Stimulated activated CD4-positive, alpha-beta T cell treated with anti-CD3 and anti-CD28 coated beads, Interleukin-4, amount 100 ng/mL, for 48 hours (primary cell): ENCODE measurements around the gene EHBP1.

ENCODE experiments used
- DNase-seq, 2 donors: peaks; one replicate each; pipeline ENCODE4 v3.0.0-alpha.2; 2020; ENCODE audit warnings: low read depth in 2 of 2

Gene EHBP1

DNA sequence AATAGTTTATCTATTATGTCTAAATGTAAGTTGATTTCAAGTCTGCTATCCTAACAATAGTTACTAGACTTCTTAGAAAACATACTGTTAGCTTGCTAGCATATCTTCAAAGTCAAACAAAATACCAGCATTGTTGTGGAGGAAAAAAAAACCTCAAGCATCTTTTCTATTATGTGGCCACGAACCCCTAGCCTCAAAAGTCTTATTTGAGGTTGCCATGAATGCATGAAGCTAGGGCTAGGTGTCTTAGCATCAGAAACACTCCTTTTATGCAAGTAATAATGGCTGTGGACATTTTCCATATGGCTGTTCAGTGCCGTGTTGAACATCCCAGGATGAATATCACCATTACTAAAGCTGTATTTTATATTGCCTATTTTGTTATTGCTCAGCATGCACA, 258.5 kb downstream of the EHBP1 start:
- DNase-seq: no peak

DNA sequence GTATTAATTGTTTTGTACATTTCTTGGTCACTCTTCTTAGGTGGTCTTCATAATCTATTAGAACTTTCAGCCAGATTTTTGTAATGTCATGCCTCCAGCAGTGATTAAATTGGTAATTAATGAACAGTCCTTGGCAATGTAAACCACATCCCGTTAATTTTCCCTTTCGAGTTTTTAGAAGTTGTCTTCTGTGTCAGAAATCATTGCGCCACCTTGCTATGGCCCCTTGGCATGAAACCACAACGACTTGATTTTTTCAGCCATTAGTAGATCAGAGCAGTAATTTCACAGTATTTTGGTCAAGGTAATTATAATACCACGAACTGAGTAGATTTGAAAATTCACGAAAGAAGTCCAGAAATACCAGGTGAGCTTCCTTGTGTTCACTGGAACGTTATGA, 259.2 kb downstream of the EHBP1 start:
- DNase-seq: no peak

DNA sequence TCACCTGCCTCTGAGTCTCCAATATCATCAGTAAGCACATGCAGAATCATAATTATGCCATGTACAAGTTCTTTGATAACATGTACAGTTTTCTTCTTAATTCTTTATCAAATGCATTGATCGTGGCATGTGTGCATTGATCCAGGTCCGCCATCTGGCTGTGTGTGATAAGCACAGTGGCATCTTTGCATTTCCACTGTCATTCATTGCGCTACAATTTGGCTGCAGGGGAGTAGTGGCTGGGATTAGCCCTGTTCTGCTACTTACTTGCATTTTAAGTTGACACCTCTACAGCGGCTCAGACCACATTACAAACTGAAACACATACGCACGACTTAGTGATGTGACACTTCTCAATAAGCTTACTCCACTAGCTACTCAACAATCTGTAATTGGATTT, 261.5 kb downstream of the EHBP1 start:
- DNase-seq: no peak

DNA sequence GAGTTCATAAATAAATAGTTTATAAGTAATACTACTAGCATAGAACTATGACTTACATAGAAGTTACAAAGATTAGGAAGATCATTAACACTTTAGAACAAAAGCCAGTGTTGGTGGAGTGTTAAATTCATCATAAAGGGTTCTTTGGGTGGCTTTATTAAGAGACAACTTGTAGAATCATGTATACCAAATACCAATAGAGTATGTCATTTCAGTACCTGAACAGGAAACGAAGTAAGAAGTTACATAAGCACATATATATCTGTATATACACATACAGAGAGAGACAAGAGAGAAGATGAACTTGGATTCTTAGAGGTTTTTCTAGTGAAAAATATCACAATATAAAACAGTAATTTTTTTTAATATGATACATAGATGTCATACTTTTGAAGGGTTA, 262.7 kb downstream of the EHBP1 start:
- DNase-seq: no peak

DNA sequence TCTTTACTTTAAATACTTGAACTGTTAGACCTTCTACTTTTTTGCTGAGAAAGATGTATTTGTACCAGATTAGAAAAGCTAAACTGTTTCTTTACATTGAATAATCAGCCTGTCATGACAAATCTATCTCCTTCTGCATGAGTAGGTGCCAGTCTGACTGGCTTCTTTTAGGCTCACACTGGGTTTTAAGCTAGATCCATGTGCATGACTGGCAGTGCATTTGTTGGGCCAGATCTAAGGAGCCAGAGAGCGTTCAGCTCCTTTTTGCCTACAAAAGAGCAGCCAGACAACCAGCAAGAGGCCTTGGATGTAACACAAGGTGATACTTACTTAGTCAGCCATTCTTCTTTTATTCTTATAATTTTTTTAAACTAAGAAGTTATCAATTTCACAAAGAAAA, 263.2 kb downstream of the EHBP1 start:
- no peak for DNase-seq

DNA sequence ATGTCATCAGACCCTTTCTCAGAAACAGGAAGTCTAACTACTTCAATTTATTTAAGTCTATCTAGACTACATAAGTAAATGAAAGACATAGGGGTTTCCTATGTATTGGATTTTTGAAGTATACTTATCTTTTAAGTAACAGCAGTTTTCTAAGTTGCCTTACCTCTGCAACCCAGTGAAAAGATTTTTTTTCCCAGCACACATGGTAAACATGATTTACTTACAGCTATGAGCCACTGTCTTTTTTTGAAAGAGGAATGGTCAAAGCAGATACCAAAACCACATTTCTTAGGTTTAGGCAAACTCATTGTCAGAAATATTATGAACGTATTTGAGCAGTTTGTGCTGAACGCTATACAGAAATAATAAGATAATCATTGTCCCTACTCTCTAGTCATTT, 266.4 kb downstream of the EHBP1 start:
- no peak for DNase-seq

DNA sequence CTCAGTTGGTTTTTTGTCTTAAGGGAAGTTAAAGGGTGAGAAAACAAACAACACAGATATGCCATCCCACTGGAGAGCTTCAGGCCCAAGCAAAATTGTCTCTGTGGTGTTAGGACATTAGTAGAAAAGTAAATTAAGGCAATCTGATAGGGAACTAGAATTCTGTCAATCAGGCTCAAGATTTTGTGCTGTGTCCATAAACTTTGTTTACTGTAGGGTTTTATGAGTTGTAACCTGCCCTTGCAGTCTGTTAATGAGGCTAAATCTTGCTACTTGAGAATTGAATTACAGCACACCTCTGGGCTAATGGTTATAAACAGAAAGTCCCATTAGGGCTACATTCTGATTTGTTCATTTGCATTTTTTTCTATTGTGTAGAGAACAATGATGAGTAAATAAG, 267.1 kb downstream of the EHBP1 start:
- no peak for DNase-seq

DNA sequence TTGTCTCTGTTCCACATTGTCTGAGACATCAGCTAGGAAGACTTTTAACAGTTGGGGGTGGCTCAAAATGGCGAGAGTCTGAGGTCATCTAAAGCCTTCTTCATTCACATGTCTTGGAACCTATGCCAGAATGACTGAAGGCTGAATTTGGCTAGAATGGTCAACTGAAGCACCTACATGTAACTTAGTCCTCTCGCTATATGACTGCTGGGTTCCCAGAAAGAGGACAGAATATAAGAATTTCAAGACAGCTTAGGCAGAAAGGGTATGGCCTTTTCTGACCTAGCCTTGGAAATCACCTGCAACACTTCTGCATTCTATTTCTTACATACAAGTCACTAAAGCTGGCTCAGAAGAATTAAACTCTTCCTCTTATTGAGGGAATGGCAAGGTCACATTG, 269.5 kb downstream of the EHBP1 start:
- DNase-seq: no peak

DNA sequence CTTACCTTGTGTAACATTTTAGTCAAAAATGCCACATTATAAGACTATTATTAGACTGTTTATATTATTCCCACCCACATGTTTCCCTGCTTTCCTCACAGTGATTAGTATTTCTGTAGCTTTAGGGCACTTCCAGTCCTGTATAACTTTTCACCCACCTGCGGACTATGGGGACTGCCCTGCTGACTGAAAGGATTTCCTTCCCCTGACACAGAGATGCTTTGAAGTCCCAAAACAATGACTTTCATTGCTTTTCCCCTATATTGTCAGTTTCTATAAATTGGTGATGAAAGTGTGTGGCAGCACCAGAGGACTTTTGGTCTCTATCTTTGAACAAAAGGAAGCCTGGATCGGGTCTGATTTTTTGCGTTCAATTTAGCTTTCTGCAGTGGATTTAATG, 286.1 kb downstream of the EHBP1 start:
- no peak for DNase-seq

DNA sequence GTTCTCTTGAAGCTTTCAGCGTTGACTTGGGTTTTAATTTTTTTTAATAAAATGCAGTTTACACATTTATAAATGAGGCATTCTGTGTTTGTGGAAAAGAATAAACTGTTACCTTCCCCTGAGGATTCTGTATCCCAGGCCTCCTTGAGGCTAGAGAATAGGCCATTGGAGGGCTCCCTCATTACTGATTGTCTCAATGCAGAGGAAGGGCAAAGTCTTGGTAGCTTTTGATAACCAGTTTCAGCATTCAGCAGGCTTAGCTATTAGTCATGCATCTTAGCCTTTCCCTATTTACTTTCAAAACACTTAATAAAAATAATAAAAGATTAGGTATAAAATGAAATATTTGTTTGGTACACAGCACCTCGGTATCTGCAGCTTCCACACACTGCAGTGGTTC, 287.0 kb downstream of the EHBP1 start:
- no peak for DNase-seq

DNA sequence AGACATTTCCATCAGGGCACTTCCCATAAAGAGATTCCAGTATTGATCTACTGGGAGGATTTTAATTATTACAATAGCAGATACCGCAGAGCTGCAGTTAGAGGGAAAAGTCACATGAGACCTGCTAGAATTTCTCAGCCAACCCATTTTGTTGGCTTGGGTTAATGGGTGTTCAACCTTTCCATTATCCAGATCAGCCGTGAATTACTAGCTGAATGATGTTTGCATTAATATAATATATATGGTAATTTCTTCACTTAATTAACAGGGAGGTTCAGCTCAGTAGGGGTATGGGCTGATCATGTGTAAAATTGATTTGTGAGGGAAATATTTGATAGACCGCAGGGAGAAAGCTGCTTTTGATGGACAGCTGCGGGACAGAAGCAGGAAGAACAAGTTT, 288.7 kb downstream of the EHBP1 start:
- no peak for DNase-seq

DNA sequence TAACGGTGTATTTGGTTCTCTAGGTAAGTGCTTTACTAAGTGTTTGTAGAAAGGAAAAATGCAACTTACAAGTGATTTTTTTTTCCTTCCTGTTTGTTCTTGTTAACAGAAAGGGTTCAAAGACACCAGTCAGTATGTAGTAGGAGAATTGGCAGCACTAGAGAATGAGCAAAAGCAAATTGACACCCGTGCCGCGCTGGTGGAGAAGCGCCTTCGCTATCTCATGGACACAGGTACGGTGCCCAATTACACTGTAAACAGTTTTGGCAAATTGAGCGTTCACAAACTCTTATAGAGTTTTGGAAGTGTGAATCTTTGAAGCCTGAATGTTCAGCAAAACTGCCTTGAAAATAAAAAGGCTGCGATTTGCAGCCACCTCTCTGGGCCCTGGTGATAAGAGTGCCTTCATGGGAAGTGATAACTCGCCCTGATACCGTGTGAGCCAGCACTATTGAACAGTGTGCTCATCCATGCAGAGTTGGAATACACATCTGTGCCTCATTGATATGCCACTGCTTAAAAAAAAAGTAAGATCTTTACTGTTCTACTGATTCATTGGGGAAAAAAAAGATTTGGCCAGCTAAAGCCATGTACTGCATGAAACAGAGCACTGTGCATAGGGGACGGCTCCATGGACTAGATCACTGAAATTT, 291.1 kb downstream of the EHBP1 start:
- DNase-seq: no peak

DNA sequence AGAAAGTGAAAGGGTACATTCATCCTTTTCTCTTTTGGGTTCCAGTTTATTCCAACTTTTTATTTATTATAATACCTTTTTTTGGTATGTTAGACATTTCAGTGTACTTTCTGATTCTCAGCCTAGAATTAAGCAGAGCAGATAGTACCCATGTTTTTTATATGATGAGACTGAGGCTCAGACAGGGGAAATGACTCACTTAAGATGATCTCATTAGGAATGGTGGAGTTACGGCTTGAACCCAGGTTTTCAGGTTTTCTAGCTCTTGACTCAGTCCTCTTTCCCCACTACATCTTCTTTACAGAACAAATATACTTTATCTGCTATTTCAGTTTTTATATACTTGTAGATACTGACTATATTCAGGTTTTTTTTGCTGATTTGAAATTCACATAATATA, 293.4 kb downstream of the EHBP1 start:
- DNase-seq: no peak

DNA sequence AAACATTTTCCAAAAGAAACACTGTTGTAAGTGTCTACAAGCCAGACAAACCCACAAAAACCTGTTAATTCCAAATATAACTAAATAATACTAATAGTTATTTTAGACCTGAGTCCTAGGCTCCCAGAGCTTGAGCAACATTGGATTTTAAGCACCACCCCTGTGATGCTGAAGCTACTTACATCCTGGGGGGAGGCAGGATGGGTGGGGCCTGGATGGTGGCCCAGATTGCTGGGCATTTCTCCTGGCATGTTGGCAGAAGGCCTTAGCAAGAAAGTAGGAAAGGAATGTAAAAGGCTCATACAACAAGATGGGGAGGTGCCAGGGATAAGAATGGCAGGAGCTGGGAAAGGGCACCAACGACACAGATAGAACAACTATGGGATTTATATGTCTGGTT, 294.4 kb downstream of the EHBP1 start:
- DNase-seq: no peak

DNA sequence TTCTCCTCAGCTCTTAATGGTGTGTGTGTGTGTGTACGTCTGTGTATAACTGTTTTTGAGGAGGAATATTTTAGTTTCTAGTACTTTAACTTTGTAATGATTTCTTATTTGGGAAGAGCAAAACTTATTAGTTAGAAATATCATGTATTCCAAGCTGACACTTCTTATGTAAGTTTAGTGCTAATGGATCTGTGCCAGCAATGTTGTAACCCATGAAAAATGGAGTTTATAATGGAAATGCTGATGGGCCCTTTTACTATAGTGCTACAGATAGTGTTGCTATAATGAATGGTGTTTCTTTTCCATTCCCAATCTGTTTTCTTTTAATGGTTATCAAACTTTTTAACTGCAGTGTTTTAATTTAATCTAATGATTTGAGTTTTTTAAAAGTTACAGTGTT, 295.3 kb downstream of the EHBP1 start:
- DNase-seq: no peak

DNA sequence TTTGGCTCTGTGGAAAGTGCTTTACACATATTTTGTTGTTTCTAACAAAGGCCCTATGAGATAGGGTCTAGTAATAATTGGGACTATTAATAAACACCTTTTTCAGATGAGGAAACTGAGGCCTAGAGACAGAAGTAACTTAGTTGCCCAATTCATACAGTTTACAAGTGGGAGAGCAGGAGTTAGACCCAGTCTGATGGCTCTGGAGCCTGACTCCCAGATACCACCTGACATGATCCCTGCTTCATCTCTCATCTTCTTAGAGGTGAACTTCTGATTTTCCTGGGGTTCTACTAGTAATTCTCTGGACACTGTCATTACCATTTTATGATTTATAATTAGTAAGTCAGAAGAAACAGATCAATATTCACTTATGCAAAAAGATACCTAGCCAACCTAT, 296.1 kb downstream of the EHBP1 start:
- no peak for DNase-seq

DNA sequence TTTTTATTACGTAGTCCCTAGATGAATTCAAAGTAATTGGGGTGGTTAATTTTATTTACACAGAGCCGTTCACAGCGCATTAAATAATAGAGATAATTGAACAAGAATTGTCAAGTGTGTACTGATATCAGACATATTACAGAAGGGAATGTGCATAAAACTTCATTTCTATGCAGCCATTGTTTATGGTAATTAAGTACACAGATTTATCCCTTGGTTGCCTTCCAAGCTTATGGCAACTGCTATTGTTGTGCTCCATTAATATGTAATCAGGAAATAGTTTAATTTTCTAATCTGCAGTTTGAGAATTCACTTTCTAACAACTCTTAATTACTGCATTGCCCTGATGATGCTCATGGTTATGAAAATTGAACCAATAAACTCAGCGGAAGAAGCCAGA, 297.8 kb downstream of the EHBP1 start:
- no peak for DNase-seq

DNA sequence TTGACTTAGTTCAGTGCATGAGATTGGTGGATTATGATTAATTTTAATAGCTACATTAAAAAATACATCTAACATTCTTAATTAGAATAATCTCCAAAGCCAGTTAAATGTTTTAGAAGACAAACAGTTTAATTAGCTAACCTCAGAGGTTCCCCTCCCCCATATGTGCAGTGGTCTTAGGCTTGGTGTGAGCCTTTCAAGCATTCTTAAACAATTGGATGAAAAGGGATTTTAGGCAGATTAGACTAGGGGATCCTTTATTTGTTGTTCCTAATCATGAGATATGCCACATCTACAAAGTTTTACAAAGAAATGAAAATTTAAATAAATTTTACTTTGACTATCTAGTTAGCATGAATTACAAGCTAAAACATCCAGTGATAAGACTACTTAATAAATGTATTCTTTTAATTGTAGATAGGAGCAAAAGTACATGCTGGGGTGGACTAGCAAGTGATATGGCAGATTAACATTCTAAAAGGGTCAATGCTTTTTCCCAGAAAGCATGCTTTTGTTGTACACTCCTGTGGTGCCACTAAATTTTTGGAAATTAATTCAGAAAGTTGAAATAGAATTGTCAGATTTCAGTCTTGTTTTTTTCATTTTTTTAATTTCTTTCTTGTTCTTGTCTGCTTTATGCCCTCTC, 302.4 kb downstream of the EHBP1 start:
- no peak for DNase-seq

DNA sequence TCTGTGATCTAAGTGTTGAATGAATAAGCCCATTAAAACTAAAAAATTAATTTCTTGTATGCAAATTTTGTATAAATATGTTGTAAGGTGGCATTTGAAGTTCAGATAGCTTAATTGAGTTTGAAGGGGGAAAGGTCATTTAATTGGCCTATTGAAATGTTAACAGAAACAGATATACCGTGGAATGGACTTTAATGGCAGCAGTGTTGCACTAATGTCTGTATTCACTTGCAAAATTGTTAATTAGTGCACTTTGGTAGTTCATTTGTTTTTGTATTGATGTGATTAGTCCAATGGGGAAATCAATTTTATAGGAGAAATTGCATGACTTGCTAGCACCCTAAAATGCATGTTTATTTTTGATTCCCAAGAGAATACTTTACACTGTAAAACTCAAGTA, 303.3 kb downstream of the EHBP1 start:
- DNase-seq: no peak

DNA sequence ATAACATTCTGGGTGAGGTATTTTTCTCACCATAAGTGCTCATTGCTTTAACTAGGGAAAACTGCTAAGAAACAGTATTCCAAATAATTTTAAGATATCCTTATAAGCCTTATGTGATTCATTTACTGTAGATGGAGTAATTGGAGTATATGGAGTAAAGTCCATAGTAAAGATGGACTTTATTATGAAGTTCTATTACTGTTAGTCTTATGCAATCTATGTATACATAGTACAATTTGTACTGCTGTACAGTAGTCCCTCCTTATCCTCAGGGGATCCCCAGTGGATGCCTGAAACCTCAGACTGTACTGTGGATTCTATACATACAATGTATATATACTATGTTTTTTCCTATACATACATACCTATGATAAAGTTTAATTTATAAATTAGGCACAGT, 304.0 kb downstream of the EHBP1 start:
- DNase-seq: no peak

DNA sequence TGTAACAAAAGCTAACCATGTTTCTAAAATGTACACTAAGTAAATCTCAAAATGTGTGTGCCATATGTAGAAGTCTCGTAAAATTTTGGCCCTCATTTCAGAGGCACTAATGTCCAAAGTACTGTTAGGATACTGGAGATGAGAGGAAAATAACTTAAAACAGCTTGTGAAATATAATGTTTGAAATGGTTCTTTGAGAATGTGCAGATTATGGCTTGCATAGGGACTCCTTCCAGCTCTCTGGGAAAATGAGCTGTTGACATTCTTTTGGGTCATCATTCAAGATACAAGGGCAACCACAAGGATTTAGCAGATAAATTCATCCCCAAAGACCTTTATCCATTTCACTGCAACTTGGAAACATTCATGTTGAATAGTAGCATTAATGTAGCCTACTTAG, 307.0 kb downstream of the EHBP1 start:
- DNase-seq: no peak

DNA sequence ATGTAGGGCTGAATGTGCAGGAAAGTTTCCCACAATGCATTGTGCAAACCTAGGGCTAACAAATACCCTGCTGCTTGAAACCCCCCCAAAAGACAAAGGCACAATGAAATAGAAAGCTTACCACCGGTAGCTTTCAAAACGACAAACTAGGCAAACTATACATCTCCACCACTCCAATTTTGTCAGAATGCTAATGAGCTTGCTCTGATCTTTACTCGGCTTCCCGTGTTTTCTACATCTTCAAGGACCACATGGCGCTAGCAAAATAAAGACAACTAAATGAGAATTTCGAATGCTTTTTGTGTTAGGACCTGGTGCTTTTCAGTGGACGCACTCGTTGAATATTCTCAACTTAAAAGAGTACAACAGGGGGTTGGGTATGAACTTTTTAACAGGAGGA, 307.9 kb downstream of the EHBP1 start:
- no peak for DNase-seq

DNA sequence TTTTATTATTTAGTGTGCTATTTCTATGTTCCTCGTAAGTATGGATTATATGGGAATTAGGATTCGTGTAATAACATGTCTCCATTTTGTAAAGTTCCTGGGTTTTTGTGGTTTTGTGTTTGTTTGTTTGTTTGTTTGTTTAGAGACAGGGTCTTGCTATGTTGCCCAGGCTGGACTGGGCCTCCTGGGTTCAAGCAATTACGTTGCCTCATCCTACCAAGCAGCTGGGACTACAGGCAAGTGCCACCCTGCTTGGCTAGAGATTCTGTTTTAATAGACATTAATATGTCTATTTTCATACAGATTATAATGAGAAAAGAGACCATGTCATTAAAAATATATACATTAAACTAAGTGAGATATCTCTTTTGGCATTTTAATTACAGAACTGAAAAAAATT, 309.9 kb downstream of the EHBP1 start:
- no peak for DNase-seq

DNA sequence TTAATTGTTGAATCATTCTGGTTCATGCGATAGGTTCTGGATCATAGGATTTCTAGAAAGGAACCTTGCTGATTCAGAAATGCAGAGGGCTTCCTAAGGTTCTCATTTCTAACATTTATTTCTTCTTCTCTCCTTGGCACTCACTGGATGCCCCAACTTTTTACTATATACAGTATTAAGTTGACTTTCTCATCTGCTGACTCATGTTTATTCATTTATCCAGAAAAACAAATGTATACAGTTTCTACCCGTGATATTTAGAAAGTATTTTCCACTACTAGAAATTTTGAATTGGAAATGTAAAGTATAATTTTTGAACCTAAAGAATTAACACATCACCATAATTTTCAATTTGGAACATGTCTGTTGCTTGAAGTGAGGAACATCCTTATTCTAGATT, 312.9 kb downstream of the EHBP1 start:
- DNase-seq: no peak
